Uterus (tissue), 2 donors: ENCODE data around the gene TRAF5.

Experiments used
- POLR2A ChIP-seq, 2 donors: fragments of 450-650 bp; IDR thresholded peaks; one replicate each; pipeline ENCODE4 v1.6.1; 2016; ENCODE audit warnings: antibody characterized with exemption in 2 of 2, mild to moderate bottlenecking in 1 of 2, moderate library complexity in 1 of 2
- TF ChIP-seq, protein P1 (sequence below), 4 experiments: fragments of 200-600 bp in 2 of 4; fragments of 450-650 bp in 2 of 4; sonication (generic) in 2 of 4; IDR thresholded peaks; one replicate each; pipeline ENCODE4 v1.5.1; 2016 to 2019; ENCODE audit warnings: antibody characterized with exemption in 4 of 4, mild to moderate bottlenecking in 2 of 4, moderate library complexity in 1 of 4

DNA sequence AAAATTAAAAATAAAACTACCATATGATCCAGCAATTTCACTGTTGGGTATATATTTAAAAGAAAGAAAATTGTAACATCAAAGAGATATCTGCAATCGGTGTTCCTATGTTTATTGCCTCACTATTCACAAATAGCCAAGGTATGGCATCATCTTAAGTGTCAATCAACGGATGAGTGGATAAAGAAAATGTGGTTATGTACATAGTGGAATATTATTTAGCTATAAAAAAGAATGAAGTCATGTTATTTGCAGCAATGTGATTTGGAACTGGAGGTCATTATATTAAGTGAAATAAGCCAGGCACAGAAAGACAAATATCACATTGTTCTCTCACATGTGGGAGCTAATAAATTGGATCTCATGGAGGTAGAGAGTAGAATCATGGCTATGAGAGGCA, 89.1 kb downstream of the TRAF5 start:
- TF ChIP-seq POLR2A (IDR thresholded peaks at IDR 0.05) = no peak
- TF ChIP-seq, protein P1, sequence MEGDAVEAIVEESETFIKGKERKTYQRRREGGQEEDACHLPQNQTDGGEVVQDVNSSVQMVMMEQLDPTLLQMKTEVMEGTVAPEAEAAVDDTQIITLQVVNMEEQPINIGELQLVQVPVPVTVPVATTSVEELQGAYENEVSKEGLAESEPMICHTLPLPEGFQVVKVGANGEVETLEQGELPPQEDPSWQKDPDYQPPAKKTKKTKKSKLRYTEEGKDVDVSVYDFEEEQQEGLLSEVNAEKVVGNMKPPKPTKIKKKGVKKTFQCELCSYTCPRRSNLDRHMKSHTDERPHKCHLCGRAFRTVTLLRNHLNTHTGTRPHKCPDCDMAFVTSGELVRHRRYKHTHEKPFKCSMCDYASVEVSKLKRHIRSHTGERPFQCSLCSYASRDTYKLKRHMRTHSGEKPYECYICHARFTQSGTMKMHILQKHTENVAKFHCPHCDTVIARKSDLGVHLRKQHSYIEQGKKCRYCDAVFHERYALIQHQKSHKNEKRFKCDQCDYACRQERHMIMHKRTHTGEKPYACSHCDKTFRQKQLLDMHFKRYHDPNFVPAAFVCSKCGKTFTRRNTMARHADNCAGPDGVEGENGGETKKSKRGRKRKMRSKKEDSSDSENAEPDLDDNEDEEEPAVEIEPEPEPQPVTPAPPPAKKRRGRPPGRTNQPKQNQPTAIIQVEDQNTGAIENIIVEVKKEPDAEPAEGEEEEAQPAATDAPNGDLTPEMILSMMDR (IDR thresholded peaks at IDR 0.05) = no peak
